SU-DHL-6 (cell line): ENCODE measurements around the gene RPS6KA6.

Experiments used
- H2AFZ ChIP-seq: fragments of 200-600 bp; sonication (generic); 2 replicates; pipeline ENCODE4 v1.6.1; 2014; ENCODE audit warnings: low read depth, mild to moderate bottlenecking, moderate library complexity, mixed read lengths, antibody characterized with exemption, low read length; ENCODE audit not compliant: severe bottlenecking
- H3F3A ChIP-seq: fragments of 200-600 bp; shearing (Covaris generic); 2 replicates; pipeline ENCODE4 v1.6.0; 2016; ENCODE audit warnings: antibody characterized with exemption, mild to moderate bottlenecking; ENCODE audit not compliant: insufficient read depth
- H3K27ac ChIP-seq: fragments of 200-600 bp; sonication (generic); 2 replicates; pipeline ENCODE4 v1.5.1; 2016; ENCODE audit warnings: low read depth, mild to moderate bottlenecking, low read length, moderate library complexity, mixed read lengths
- H3K27me3 ChIP-seq: fragments of 200-600 bp; sonication (generic), shearing (Covaris generic); 2 replicates; pipeline ENCODE4 v1.6.0; 2014; ENCODE audit warnings: mild to moderate bottlenecking, low read length
- H3K36me3 ChIP-seq: fragments of 200-600 bp; sonication (generic); 2 replicates; pipeline ENCODE4 v1.6.1; 2014; ENCODE audit warnings: mild to moderate bottlenecking, low read length, mixed read lengths
- H3K4me2 ChIP-seq: fragments of 300-600, 200-600 bp; shearing (Covaris generic), sonication (generic); 2 replicates; pipeline ENCODE4 v1.6.0; 2014; ENCODE audit warnings: low read length, low read depth, mild to moderate bottlenecking; ENCODE audit not compliant: poor library complexity, severe bottlenecking
- H3K4me3 ChIP-seq: fragments of 200-600 bp; sonication (generic); 2 replicates; pipeline ENCODE4 v1.5.1; 2014; ENCODE audit warnings: antibody characterized with exemption, low read length, mild to moderate bottlenecking, mixed read lengths; ENCODE audit not compliant: insufficient read depth, poor library complexity, severe bottlenecking
- H3K79me2 ChIP-seq: fragments of 200-600 bp; sonication (generic); 2 replicates; pipeline ENCODE4 v1.6.1; 2014; ENCODE audit warnings: mild to moderate bottlenecking, low read length, moderate library complexity; ENCODE audit not compliant: insufficient read depth
- H3K9ac ChIP-seq: fragments of 200-600 bp; sonication (generic); 2 replicates; pipeline ENCODE4 v1.7.0; 2014; ENCODE audit warnings: mild to moderate bottlenecking, low read length
- H3K9me2 ChIP-seq: fragments of 200-600 bp; sonication (generic); replicated peaks from 2 replicates; pipeline ENCODE4 v1.6.1; 2014; ENCODE audit warnings: low read length; ENCODE audit not compliant: insufficient read depth
- H3K9me3 ChIP-seq: fragments of 200-600 bp; sonication (generic); 2 replicates; pipeline ENCODE4 v1.6.1; 2014; ENCODE audit warnings: low read length, mixed read lengths; ENCODE audit not compliant: insufficient read depth
- H4K20me1 ChIP-seq: fragments of 200-600 bp; sonication (generic); 2 replicates; pipeline ENCODE4 v1.6.1; 2014; ENCODE audit warnings: low read depth, mild to moderate bottlenecking, antibody characterized with exemption, low read length, moderate library complexity, mixed read lengths
- CTCF ChIP-seq: fragments of 200-600 bp; sonication (generic); IDR thresholded peaks from one replicate; pipeline ENCODE4 v1.5.1; 2017; ENCODE audit warnings: antibody characterized with exemption, mild to moderate bottlenecking, low read length, moderate library complexity; ENCODE audit not compliant: insufficient read depth, poor library complexity, severe bottlenecking
- EZH2phosphoT487 ChIP-seq: fragments of 200-600 bp; sonication (generic), shearing (Covaris generic); conservative IDR thresholded peaks from 2 replicates; pipeline ENCODE4 v1.6.1; 2018; ENCODE audit warnings: mild to moderate bottlenecking, antibody characterized with exemption, low read length, moderate library complexity, mixed read lengths

The RPS6KA6 gene

GRCh38 chrX:84144991-84145390, 43.0 kb downstream of the RPS6KA6 start:
- Histone ChIP-seq H3F3A (no peaks in the 10 kb centered on the region), H3K27me3 (no peaks in the 10 kb centered on the region), H3K36me3 (no peaks in the 10 kb centered on the region), H3K9me2 (no peaks in the 10 kb centered on the region), H3K9ac (no peak overlapping the region), H3K4me3 (no peak overlapping the region), H3K4me2 (no peak overlapping the region), H3K27ac (no peak overlapping the region), H4K20me1 (no peaks in the 10 kb centered on the region), H3K79me2 (no peaks in the 10 kb centered on the region), H3K9me3 (no peaks in the 10 kb centered on the region), H2AFZ (no peak overlapping the region)
- TF ChIP-seq CTCF (no peak), EZH2phosphoT487 (no peak)

GRCh38 chrX:84144281-84144680, 43.7 kb downstream of the RPS6KA6 start:
- Histone ChIP-seq H3K9me2 (no peaks in the 10 kb centered on the region), H4K20me1 (no peaks in the 10 kb centered on the region), H3K27me3 (no peaks in the 10 kb centered on the region), H3K9me3 (no peaks in the 10 kb centered on the region), H3K27ac (no peak overlapping the region), H3K79me2 (no peaks in the 10 kb centered on the region), H2AFZ (no peak overlapping the region), H3K36me3 (no peaks in the 10 kb centered on the region), H3K4me2 (no peak overlapping the region), H3K4me3 (no peak overlapping the region), H3F3A (no peaks in the 10 kb centered on the region), H3K9ac (no peak overlapping the region)
- TF ChIP-seq CTCF: no peak
- no peak for TF ChIP-seq EZH2phosphoT487

GRCh38 chrX:84133023-84133422, 55.0 kb downstream of the RPS6KA6 start:
- Histone ChIP-seq H3K4me3 (no peak overlapping the region), H2AFZ (no peak overlapping the region), H3K9ac (no peak overlapping the region), H4K20me1 (no peaks in the 10 kb centered on the region), H3K27me3 (no peaks in the 10 kb centered on the region), H3K27ac (no peak overlapping the region), H3K79me2 (no peaks in the 10 kb centered on the region), H3K9me2 (no peaks in the 10 kb centered on the region), H3K9me3 (no peaks in the 10 kb centered on the region), H3K36me3 (no peaks in the 10 kb centered on the region), H3F3A (no peaks in the 10 kb centered on the region), H3K4me2 (no peak overlapping the region)
- TF ChIP-seq CTCF (no peak), EZH2phosphoT487 (no peak)

- no peak for TF ChIP-seq CTCF
- TF ChIP-seq EZH2phosphoT487: no peak
- Histone ChIP-seq H3F3A (no peaks in the 10 kb centered on the region), H3K4me2 (no peak overlapping the region)
Observed at GRCh38 chrX:84123585-84123984, 64.4 kb downstream of the RPS6KA6 start.

More at GRCh38 chrX:84123585-84123984, 64.4 kb downstream of the RPS6KA6 start:
- H4K20me1 ChIP-seq: no peaks in the 10 kb centered on the region
- no peaks in the 10 kb centered on the region for H3K27me3 ChIP-seq
- H3K79me2 ChIP-seq: no peaks in the 10 kb centered on the region
- no peak overlapping the region for H3K9ac ChIP-seq
- no peaks in the 10 kb centered on the region for H3K9me3 ChIP-seq
- no peak overlapping the region for H3K4me3 ChIP-seq
- no peak overlapping the region for H3K27ac ChIP-seq
- H3K9me2 ChIP-seq: no peaks in the 10 kb centered on the region
- H2AFZ ChIP-seq: no peak overlapping the region
- H3K36me3 ChIP-seq: no peaks in the 10 kb centered on the region
